ENCODE measurements around the gene PSMD9.

The PSMD9 gene

DNA sequence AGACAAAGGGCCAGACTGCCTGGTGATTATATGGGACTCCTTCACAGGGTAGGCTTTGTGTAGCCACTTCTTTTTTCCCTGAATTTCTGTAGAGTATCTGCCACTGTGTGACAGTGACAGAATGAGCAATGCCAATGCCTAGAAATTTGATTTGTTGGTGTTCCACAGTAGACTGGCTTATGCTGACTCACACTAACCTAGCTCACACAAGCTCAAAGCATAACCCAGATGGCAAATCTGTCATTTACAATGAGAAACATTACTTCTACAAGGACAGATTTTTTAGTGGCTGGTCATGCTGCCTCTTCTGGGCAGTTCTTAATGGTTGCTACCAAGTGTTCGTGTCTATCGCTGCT is 45.7 kb downstream of the PSMD9 start:
- DNase-seq (ENCODE audit: low read depth in 1 of 2, low spot score in 1 of 2): no peak
- no peaks in the 10 kb centered on the region for H3K27me3 ChIP-seq (ENCODE audit: insufficient read depth, poor library complexity, severe bottlenecking)
- H3K4me3 ChIP-seq (replicated peaks; ENCODE audit: insufficient read depth, low read length): no peak overlapping the region
- no peak overlapping the region for H3K27ac ChIP-seq (replicated peaks)
- TF ChIP-seq, protein P1, sequence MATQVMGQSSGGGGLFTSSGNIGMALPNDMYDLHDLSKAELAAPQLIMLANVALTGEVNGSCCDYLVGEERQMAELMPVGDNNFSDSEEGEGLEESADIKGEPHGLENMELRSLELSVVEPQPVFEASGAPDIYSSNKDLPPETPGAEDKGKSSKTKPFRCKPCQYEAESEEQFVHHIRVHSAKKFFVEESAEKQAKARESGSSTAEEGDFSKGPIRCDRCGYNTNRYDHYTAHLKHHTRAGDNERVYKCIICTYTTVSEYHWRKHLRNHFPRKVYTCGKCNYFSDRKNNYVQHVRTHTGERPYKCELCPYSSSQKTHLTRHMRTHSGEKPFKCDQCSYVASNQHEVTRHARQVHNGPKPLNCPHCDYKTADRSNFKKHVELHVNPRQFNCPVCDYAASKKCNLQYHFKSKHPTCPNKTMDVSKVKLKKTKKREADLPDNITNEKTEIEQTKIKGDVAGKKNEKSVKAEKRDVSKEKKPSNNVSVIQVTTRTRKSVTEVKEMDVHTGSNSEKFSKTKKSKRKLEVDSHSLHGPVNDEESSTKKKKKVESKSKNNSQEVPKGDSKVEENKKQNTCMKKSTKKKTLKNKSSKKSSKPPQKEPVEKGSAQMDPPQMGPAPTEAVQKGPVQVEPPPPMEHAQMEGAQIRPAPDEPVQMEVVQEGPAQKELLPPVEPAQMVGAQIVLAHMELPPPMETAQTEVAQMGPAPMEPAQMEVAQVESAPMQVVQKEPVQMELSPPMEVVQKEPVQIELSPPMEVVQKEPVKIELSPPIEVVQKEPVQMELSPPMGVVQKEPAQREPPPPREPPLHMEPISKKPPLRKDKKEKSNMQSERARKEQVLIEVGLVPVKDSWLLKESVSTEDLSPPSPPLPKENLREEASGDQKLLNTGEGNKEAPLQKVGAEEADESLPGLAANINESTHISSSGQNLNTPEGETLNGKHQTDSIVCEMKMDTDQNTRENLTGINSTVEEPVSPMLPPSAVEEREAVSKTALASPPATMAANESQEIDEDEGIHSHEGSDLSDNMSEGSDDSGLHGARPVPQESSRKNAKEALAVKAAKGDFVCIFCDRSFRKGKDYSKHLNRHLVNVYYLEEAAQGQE (IDR thresholded peaks at IDR 0.05; ENCODE audit: insufficient replicate concordance, low read depth): no peak
- TF ChIP-seq GABPA (IDR thresholded peaks at IDR 0.05; ENCODE audit: low read depth): no peak
- no peak for TF ChIP-seq SPI1 (IDR thresholded peaks at IDR 0.05; ENCODE audit: borderline replicate concordance, low read depth)
- no peak for TF ChIP-seq POLR2AphosphoS5 (IDR thresholded peaks at IDR 0.05; ENCODE audit: low read depth)
- TF ChIP-seq, protein P2, sequence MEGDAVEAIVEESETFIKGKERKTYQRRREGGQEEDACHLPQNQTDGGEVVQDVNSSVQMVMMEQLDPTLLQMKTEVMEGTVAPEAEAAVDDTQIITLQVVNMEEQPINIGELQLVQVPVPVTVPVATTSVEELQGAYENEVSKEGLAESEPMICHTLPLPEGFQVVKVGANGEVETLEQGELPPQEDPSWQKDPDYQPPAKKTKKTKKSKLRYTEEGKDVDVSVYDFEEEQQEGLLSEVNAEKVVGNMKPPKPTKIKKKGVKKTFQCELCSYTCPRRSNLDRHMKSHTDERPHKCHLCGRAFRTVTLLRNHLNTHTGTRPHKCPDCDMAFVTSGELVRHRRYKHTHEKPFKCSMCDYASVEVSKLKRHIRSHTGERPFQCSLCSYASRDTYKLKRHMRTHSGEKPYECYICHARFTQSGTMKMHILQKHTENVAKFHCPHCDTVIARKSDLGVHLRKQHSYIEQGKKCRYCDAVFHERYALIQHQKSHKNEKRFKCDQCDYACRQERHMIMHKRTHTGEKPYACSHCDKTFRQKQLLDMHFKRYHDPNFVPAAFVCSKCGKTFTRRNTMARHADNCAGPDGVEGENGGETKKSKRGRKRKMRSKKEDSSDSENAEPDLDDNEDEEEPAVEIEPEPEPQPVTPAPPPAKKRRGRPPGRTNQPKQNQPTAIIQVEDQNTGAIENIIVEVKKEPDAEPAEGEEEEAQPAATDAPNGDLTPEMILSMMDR (IDR thresholded peaks at IDR 0.05; ENCODE audit: insufficient read depth, low read length): no peak

DNA sequence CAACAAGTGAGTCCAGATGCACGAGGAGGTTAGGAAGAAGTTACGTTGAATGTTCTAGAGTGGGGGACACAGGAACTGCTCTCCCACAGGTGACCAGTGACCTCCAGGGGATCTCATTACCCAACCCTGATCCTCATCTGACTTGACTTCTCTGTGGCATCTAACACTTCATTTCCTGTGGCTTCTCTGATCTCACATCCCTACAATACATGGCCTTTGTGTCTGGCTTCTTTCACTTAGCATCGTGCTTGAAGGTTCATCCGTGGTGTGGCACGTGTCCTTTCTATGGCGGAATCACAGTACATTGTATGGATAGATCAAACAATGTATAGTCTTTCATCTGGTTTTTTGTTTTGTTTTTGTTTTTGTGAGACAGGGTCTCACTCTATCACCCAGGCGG is 49.1 kb downstream of the PSMD9 start:
- no peak for DNase-seq (ENCODE audit: low read depth in 1 of 2, low spot score in 1 of 2)
- Histone ChIP-seq H3K27ac (replicated peaks) (no peak overlapping the region), H3K27me3 (ENCODE audit: insufficient read depth, poor library complexity, severe bottlenecking) (no peaks in the 10 kb centered on the region), H3K4me3 (replicated peaks; ENCODE audit: insufficient read depth, low read length) (no peak overlapping the region)
- TF ChIP-seq SPI1 (IDR thresholded peaks at IDR 0.05; ENCODE audit: borderline replicate concordance, low read depth) (no peak), POLR2AphosphoS5 (IDR thresholded peaks at IDR 0.05; ENCODE audit: low read depth) (no peak), GABPA (IDR thresholded peaks at IDR 0.05; ENCODE audit: low read depth) (no peak)
- TF ChIP-seq, protein P2 (IDR thresholded peaks at IDR 0.05; ENCODE audit: insufficient read depth, low read length): no peak
- TF ChIP-seq, protein P1 (IDR thresholded peaks at IDR 0.05; ENCODE audit: insufficient replicate concordance, low read depth): no peak

DNA sequence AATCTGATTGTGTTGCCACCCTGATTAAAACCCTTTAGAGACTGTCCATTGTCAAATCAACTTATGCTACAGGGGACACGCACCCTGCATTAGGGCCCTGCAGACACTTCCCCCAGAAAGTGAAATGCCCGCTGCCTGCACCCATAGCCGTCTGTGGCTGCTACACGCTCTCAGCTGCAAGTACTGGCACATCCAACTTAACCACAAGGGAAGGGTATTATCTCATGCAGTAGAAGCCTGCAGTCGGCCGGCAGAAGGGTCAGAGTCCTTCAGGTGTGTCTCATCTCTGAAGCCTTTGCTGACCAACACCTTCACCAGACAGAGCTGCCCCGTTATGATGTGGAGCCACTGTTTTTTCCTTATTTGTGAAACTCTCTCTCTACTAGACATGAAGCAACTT is 50.6 kb downstream of the PSMD9 start:
- Histone ChIP-seq H3K4me3 (replicated peaks; ENCODE audit: insufficient read depth, low read length) (no peak overlapping the region), H3K27me3 (ENCODE audit: insufficient read depth, poor library complexity, severe bottlenecking) (no peaks in the 10 kb centered on the region), H3K27ac (replicated peaks) (no peak overlapping the region)
- TF ChIP-seq GABPA (IDR thresholded peaks at IDR 0.05; ENCODE audit: low read depth): no peak
- TF ChIP-seq POLR2AphosphoS5 (IDR thresholded peaks at IDR 0.05; ENCODE audit: low read depth): no peak
- TF ChIP-seq, protein P1 (IDR thresholded peaks at IDR 0.05; ENCODE audit: insufficient replicate concordance, low read depth): no peak
- TF ChIP-seq, protein P2 (IDR thresholded peaks at IDR 0.05; ENCODE audit: insufficient read depth, low read length): no peak
- TF ChIP-seq SPI1 (IDR thresholded peaks at IDR 0.05; ENCODE audit: borderline replicate concordance, low read depth): no peak
- DNase-seq (ENCODE audit: low read depth in 1 of 2, low spot score in 1 of 2): peak in 1 of 2 experiments; percentile 63
